ENCODE results near the gene ST6GAL1. TPM values are rescaled to one million over a fixed set of nuclear protein-coding genes. Genes with fewer than 3 reads are reported as not detected.
A peak's percentile ranks its signal among the peaks of the same experiment; 100 is the strongest.

ST6GAL1 gene
- total and polyA plus RNA-seq, 2 of the 13 experiments (the other 11 are each of a cell fraction or from before 2014, with no cell fraction given) = 79.9 to 164 TPM

DNA sequence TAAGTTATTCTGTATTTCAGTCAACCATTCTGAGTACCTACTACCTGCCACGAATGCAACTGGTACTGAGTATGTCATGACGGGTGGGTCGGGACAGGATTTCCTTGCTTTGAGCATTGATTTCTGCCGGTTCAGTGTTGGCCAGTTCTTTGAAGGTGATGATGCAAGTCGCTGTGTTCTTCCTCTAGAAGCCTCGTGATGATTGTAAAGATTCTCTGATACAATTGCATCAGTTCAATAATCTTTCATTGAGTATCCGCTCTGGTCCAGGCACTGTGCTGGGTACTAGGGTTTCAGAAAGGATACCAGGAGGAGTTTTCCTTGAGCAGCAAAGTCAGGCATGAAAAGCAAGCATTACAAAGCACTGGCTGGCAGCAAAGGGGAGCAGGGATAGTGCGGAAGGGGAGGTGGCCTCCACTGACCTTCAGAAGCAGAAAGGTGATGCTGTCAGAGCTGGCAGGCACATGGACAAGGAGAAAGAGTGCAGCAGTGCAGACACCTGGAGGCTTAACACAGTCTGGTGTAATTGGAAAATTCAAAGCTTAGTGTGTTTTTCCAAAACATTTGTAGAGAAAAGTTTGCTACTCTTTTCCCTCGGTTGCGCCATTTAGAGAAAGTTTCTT, 108.9 kb downstream of the ST6GAL1 start (continued):
- peak; percentile 29; the same call in 1 of the 2 replicates for TF ChIP-seq SOX5 (CRISPR knock-in tag; IDR thresholded peaks at IDR 0.05; ENCODE audit: borderline replicate concordance)
- peak; percentile 27; the same call in 1 of the 2 replicates for TF ChIP-seq RCOR2 (CRISPR knock-in tag; IDR thresholded peaks at IDR 0.05)
- peak; percentile 61 for TF ChIP-seq TAF1 (CRISPR knock-in tag; IDR thresholded peaks at IDR 0.05)
- TF ChIP-seq YEATS2 (CRISPR knock-in tag; IDR thresholded peaks at IDR 0.05; ENCODE audit: borderline replicate concordance) = no peak
- peak; percentile 71; the same call in 1 of the 2 replicates for TF ChIP-seq CBX5 (CRISPR knock-in tag; IDR thresholded peaks at IDR 0.05; ENCODE audit: borderline replicate concordance)
- TF ChIP-seq TFAP4 (IDR thresholded peaks at IDR 0.05; ENCODE audit: borderline replicate concordance, low read depth) = 0 out of 2 replicates have a peak, but pooled peaks have one; percentile 13
- no peak for TF ChIP-seq MEF2D (CRISPR knock-in tag; IDR thresholded peaks at IDR 0.05)
- TF ChIP-seq ZNF446 (CRISPR knock-in tag; IDR thresholded peaks at IDR 0.05) = no peak
- TF ChIP-seq, protein P1, sequence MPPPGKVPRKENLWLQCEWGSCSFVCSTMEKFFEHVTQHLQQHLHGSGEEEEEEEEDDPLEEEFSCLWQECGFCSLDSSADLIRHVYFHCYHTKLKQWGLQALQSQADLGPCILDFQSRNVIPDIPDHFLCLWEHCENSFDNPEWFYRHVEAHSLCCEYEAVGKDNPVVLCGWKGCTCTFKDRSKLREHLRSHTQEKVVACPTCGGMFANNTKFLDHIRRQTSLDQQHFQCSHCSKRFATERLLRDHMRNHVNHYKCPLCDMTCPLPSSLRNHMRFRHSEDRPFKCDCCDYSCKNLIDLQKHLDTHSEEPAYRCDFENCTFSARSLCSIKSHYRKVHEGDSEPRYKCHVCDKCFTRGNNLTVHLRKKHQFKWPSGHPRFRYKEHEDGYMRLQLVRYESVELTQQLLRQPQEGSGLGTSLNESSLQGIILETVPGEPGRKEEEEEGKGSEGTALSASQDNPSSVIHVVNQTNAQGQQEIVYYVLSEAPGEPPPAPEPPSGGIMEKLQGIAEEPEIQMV (CRISPR knock-in tag; IDR thresholded peaks at IDR 0.05; ENCODE audit: low read depth) = 0 out of 2 replicates have a peak, but pooled peaks have one; percentile 52
- TF ChIP-seq ZFP41 (CRISPR knock-in tag; IDR thresholded peaks at IDR 0.05; ENCODE audit: borderline replicate concordance) = no peak
- TF ChIP-seq ZNF317 (CRISPR knock-in tag; IDR thresholded peaks at IDR 0.05) = no peak
- TF ChIP-seq ZNF329 (CRISPR knock-in tag; IDR thresholded peaks at IDR 0.05; ENCODE audit: low read depth) = no peak
- 0 out of 2 replicates have a peak, but pooled peaks have one; percentile 14 for TF ChIP-seq ZMYM3 (CRISPR knock-in tag; IDR thresholded peaks at IDR 0.05)
- TF ChIP-seq ZC3H4 (CRISPR knock-in tag; IDR thresholded peaks at IDR 0.05; ENCODE audit: borderline replicate concordance) = no peak
- TF ChIP-seq RBM22 (optimal IDR thresholded peaks at IDR 0.05; ENCODE audit: low read length) = peak; percentile 54
- TF ChIP-seq, protein P2, sequence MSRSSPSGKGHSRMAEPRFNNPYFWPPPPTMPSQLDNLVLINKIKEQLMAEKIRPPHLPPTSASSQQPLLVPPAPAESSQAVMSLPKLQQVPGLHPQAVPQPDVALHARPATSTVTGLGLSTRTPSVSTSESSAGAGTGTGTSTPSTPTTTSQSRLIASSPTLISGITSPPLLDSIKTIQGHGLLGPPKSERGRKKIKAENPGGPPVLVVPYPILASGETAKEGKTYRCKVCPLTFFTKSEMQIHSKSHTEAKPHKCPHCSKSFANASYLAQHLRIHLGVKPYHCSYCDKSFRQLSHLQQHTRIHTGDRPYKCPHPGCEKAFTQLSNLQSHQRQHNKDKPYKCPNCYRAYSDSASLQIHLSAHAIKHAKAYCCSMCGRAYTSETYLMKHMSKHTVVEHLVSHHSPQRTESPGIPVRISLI (CRISPR knock-in tag; IDR thresholded peaks at IDR 0.05; ENCODE audit: borderline replicate concordance) = no peak
- TF ChIP-seq, protein P3, sequence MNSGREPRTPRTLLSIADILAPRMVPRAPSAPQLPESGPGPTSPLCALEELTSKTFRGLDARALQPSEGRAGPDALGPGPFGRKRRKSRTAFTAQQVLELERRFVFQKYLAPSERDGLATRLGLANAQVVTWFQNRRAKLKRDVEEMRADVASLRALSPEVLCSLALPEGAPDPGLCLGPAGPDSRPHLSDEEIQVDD (CRISPR knock-in tag; IDR thresholded peaks at IDR 0.05; ENCODE audit: borderline replicate concordance) = no peak
- 0 out of 2 replicates have a peak, but pooled peaks have one; percentile 15 for TF ChIP-seq PHF20 (CRISPR knock-in tag; IDR thresholded peaks at IDR 0.05)
- no peak for TF ChIP-seq TBX2 (CRISPR knock-in tag; IDR thresholded peaks at IDR 0.05; ENCODE audit: borderline replicate concordance)
- no peak for TF ChIP-seq MEIS1 (CRISPR knock-in tag; IDR thresholded peaks at IDR 0.05; ENCODE audit: borderline replicate concordance)
- peak; percentile 92 for TF ChIP-seq ESRRA (CRISPR knock-in tag; IDR thresholded peaks at IDR 0.05; ENCODE audit: low read depth)
- no peak for TF ChIP-seq HIVEP1 (CRISPR knock-in tag; IDR thresholded peaks at IDR 0.05)
- no peak for TF ChIP-seq NFKBIZ (CRISPR knock-in tag; IDR thresholded peaks at IDR 0.05)
- TF ChIP-seq NAIF1 (CRISPR knock-in tag; IDR thresholded peaks at IDR 0.05; ENCODE audit: borderline replicate concordance) = 0 out of 2 replicates have a peak, but pooled peaks have one; percentile 21
- TF ChIP-seq GRHL1 (CRISPR knock-in tag; conservative IDR thresholded peaks at IDR 0.05) = no peak

Data from HepG2 (cell line).